GM23338 (cell line): ENCODE results near the gene FCHSD1. TPM values are rescaled to one million over a fixed set of nuclear protein-coding genes. Genes with fewer than 3 reads are reported as not detected.

Source experiments
- ATAC-seq: fragments of 200-7000 bp; cut with Tn5 transposase; 3 replicates; pipeline ENCODE4 v1.9.1; 2020
- DNase-seq: peaks from one replicate; pipeline ENCODE4 v3.0.0-alpha.2; 2015; ENCODE audit warnings: low spot score
- H2AFZ ChIP-seq: fragments of 200-600 bp; sonication (generic); 2 replicates; pipeline ENCODE4 v1.8.0; 2016; ENCODE audit warnings: antibody characterized with exemption, mild to moderate bottlenecking, moderate library complexity
- H3F3A ChIP-seq: fragments of 200-600 bp; sonication (generic); replicated peaks from 2 replicates; pipeline ENCODE4 v1.8.0; 2017; ENCODE audit warnings: antibody characterized with exemption, mixed run types, low read depth
- H3K27ac ChIP-seq: fragments of 200-600 bp; sonication (generic); 2 replicates; pipeline ENCODE4 v1.6.1; 2016; ENCODE audit warnings: low read depth
- H3K27me3 ChIP-seq: fragments of 200-600 bp; sonication (generic); 2 replicates; pipeline ENCODE4 v1.8.0; 2016; ENCODE audit warnings: mild to moderate bottlenecking, mixed run types, moderate library complexity; ENCODE audit not compliant: insufficient read depth
- H3K36me3 ChIP-seq: fragments of 200-600 bp; sonication (generic); 2 replicates; pipeline ENCODE4 v1.8.0; 2016; ENCODE audit warnings: mild to moderate bottlenecking; ENCODE audit not compliant: insufficient read depth
- H3K4me1 ChIP-seq: fragments of 200-600 bp; sonication (generic); 2 replicates; pipeline ENCODE4 v1.8.0; 2016; ENCODE audit warnings: mild to moderate bottlenecking, moderate library complexity; ENCODE audit not compliant: insufficient read depth
- H3K4me2 ChIP-seq: fragments of 200-600 bp; sonication (generic); 2 replicates; pipeline ENCODE4 v1.7.1; 2017; ENCODE audit warnings: mixed run types
- H3K4me3 ChIP-seq: fragments of 200-600 bp; sonication (generic); 2 replicates; pipeline ENCODE4 v1.6.1; 2016; ENCODE audit warnings: mixed run types
- H3K79me2 ChIP-seq: fragments of 200-600 bp; sonication (generic); replicated peaks from 2 replicates; pipeline ENCODE4 v1.8.0; 2017; ENCODE audit warnings: mild to moderate bottlenecking; ENCODE audit not compliant: insufficient read depth
- H3K9me2 ChIP-seq: fragments of 200-600 bp; sonication (generic); 2 replicates; pipeline ENCODE4 v1.8.0; 2017; ENCODE audit not compliant: insufficient read depth
- H4K20me1 ChIP-seq: fragments of 200-600 bp; sonication (generic); replicated peaks from 2 replicates; pipeline ENCODE4 v1.8.0; 2017; ENCODE audit warnings: mild to moderate bottlenecking; ENCODE audit not compliant: insufficient read depth
- H3K27ac Mint-ChIP-seq: 2 replicates; pipeline ENCODE4 v1.8.0; 2020; ENCODE audit warnings: inconsistent platforms, mild to moderate bottlenecking, moderate library complexity, mixed read lengths
- H3K27me3 Mint-ChIP-seq: 3 replicates; pipeline ENCODE4 v1.8.0; 2022; ENCODE audit warnings: low read depth, mild to moderate bottlenecking, moderate library complexity, mixed read lengths, inconsistent platforms; ENCODE audit not compliant: insufficient read depth, poor library complexity
- H3K36me3 Mint-ChIP-seq: 3 replicates; pipeline ENCODE4 v1.8.0; 2021; ENCODE audit warnings: low read depth, mild to moderate bottlenecking, inconsistent platforms, moderate library complexity, mixed read lengths
- H3K4me1 Mint-ChIP-seq: 3 replicates; pipeline ENCODE4 v1.8.0; 2020; ENCODE audit warnings: mild to moderate bottlenecking, inconsistent platforms, mixed read lengths
- H3K4me3 Mint-ChIP-seq: 3 replicates; pipeline ENCODE4 v1.8.0; 2021; ENCODE audit warnings: moderate library complexity, mild to moderate bottlenecking, inconsistent platforms, mixed read lengths
- H3K9me3 Mint-ChIP-seq: 3 replicates; pipeline ENCODE4 v1.8.0; 2020; ENCODE audit warnings: moderate library complexity, mild to moderate bottlenecking, inconsistent platforms, mixed read lengths
- CREB1 ChIP-seq: fragments of 250-450 bp; sonication (Bioruptor Pico); IDR thresholded peaks from 2 replicates; pipeline ENCODE4 v1.5.0; 2020; ENCODE audit warnings: low read depth, mild to moderate bottlenecking, moderate library complexity
- CTCF ChIP-seq, 2 experiments: fragments of 200-600 bp in 1 of 2; sonication (generic) in 1 of 2; conservative IDR thresholded peaks; 2 replicates each; pipeline versions ENCODE4 v1.5.1 to v1.6.1; 2016 to 2017; ENCODE audit warnings: antibody characterized with exemption in 2 of 2, low read depth in 2 of 2, mild to moderate bottlenecking in 2 of 2, moderate library complexity in 1 of 2
- ETS1 ChIP-seq: IDR thresholded peaks from 2 replicates; pipeline ENCODE4 v1.6.1; 2016; ENCODE audit warnings: antibody characterized with exemption
- EZH2 ChIP-seq: fragments of 200-600 bp; sonication (generic); IDR thresholded peaks from one replicate; pipeline ENCODE4 v1.8.0; 2017; ENCODE audit warnings: antibody characterized with exemption, mild to moderate bottlenecking, low read depth; ENCODE audit not compliant: unreplicated experiment
- EZH2phosphoT487 ChIP-seq: fragments of 200-600 bp; sonication (generic); IDR thresholded peaks from one replicate; pipeline ENCODE4 v1.8.1; 2018; ENCODE audit warnings: antibody characterized with exemption; ENCODE audit not compliant: unreplicated experiment
- JUNB ChIP-seq: IDR thresholded peaks from one replicate; pipeline ENCODE4 v1.6.1; 2016; ENCODE audit warnings: antibody characterized with exemption; ENCODE audit not compliant: unreplicated experiment
- NANOG ChIP-seq: IDR thresholded peaks from 2 replicates; pipeline ENCODE4 v1.6.1; 2016; ENCODE audit warnings: antibody characterized with exemption, borderline replicate concordance
- POLR2AphosphoS5 ChIP-seq: IDR thresholded peaks from 2 replicates; pipeline ENCODE4 v1.6.1; 2016; ENCODE audit warnings: antibody characterized with exemption, low read depth
- REST ChIP-seq: IDR thresholded peaks from one replicate; pipeline ENCODE4 v1.6.1; 2018; ENCODE audit warnings: antibody characterized with exemption; ENCODE audit not compliant: unreplicated experiment
- STAT1 ChIP-seq: IDR thresholded peaks from one replicate; pipeline ENCODE4 v1.6.1; 2016; ENCODE audit warnings: antibody characterized with exemption; ENCODE audit not compliant: unreplicated experiment
- ZNF114 ChIP-seq: fragments of 250-450 bp; sonication (Bioruptor Pico); IDR thresholded peaks from 2 replicates; pipeline ENCODE4 v1.5.0; 2020; ENCODE audit warnings: mild to moderate bottlenecking, moderate library complexity
- ZNF331 ChIP-seq: fragments of 250-450 bp; sonication (Bioruptor Pico); IDR thresholded peaks from 2 replicates; pipeline ENCODE4 v1.5.0; 2020; ENCODE audit warnings: low read depth, mild to moderate bottlenecking, moderate library complexity
- ZNF462 ChIP-seq: fragments of 250-450 bp; sonication (Bioruptor Pico); IDR thresholded peaks from 2 replicates; pipeline ENCODE4 v1.5.0; 2020; ENCODE audit warnings: mild to moderate bottlenecking, moderate library complexity
- polyA plus RNA-seq: library from polyadenylated mRNA; unstranded; fragments of >200 nt; fragmentation: Nextera tagmentation; extraction: Ambion mirVana; gene quantifications from 2 replicates; pipeline ENCODE4 v1.2.1, GENCODE V29; 2016
- total RNA-seq: library from RNA; depleted of rRNA; stranded (reverse); fragments of >200 nt; shearing (Covaris generic); gene quantifications from 2 replicates; pipeline ENCODE4 v1.2.3, GENCODE V29; 2014

Gene FCHSD1
- total and polyA plus RNA-seq, 2 experiments from 2014 or later, result 24.7 to 46.6 TPM

GRCh38 chr5:141697586-141697985 lies 46.4 kb upstream of the FCHSD1 start (continued):
- no peak for TF ChIP-seq NANOG
- TF ChIP-seq ZNF114 (CRISPR knock-in tag), result no peak
- TF ChIP-seq ETS1, result no peak
- TF ChIP-seq STAT1, result no peak
- TF ChIP-seq EZH2phosphoT487, result no peak
- TF ChIP-seq EZH2, result no peak
- no peak for TF ChIP-seq CREB1 (CRISPR knock-in tag)

- Mint-ChIP-seq H3K4me1 (peaks cover 42% of the 10 kb centered on the region), H3K4me3 (no peak overlapping the region), H3K27ac (no peak overlapping the region), H3K9me3 (no peaks in the 10 kb centered on the region), H3K27me3 (peaks cover 20% of the 10 kb centered on the region), H3K36me3 (no peaks in the 10 kb centered on the region)
- Histone ChIP-seq H3K4me1 (peaks cover 28% of the 10 kb centered on the region), H3F3A (0 out of 2 replicates have a peak, but pooled peaks cover 3% of the 10 kb centered on the region), H3K9me2 (no peaks in the 10 kb centered on the region), H4K20me1 (no peaks in the 10 kb centered on the region), H3K79me2 (no peaks in the 10 kb centered on the region), H2AFZ (no peak overlapping the region), H3K4me3 (no peak overlapping the region), H3K4me2 (no peak overlapping the region), H3K36me3 (no peaks in the 10 kb centered on the region; the same call in 1 of the 2 replicates), H3K27me3 (peaks cover 15% of the 10 kb centered on the region), H3K27ac (no peak overlapping the region)
- ATAC-seq, result no peak
- no peak for DNase-seq
- no peak for TF ChIP-seq REST
- no peak for TF ChIP-seq ZNF462 (CRISPR knock-in tag)
- TF ChIP-seq CREB1 (CRISPR knock-in tag), result no peak
- TF ChIP-seq ZNF331 (CRISPR knock-in tag), result no peak
- TF ChIP-seq EZH2phosphoT487, result no peak
- no peak for TF ChIP-seq JUNB
- no peak for TF ChIP-seq CTCF (conservative IDR thresholded peaks at IDR 0.05; ENCODE audit: low read depth in 2 of 2)
- TF ChIP-seq NANOG, result no peak
- no peak for TF ChIP-seq EZH2
- no peak for TF ChIP-seq POLR2AphosphoS5
- TF ChIP-seq ZNF114 (CRISPR knock-in tag), result no peak
- TF ChIP-seq STAT1, result no peak
These were observed 45.2 kb upstream of the FCHSD1 start for GRCh38 chr5:141696431-141696830.
